GM21723 (cell line): ENCODE data around the gene KCNIP1.

Experiments used
- ATAC-seq: cut with Tn5 transposase; IDR thresholded peaks from one replicate; pipeline ENCODE4 v1.9.1; 2021; ENCODE audit warnings: mild to moderate bottlenecking, moderate library complexity; ENCODE audit not compliant: unreplicated experiment

KCNIP1 gene

GRCh38 chr5:170625221-170626165 is 121.7 kb downstream of the KCNIP1 start:
- no peak for ATAC-seq

DNA sequence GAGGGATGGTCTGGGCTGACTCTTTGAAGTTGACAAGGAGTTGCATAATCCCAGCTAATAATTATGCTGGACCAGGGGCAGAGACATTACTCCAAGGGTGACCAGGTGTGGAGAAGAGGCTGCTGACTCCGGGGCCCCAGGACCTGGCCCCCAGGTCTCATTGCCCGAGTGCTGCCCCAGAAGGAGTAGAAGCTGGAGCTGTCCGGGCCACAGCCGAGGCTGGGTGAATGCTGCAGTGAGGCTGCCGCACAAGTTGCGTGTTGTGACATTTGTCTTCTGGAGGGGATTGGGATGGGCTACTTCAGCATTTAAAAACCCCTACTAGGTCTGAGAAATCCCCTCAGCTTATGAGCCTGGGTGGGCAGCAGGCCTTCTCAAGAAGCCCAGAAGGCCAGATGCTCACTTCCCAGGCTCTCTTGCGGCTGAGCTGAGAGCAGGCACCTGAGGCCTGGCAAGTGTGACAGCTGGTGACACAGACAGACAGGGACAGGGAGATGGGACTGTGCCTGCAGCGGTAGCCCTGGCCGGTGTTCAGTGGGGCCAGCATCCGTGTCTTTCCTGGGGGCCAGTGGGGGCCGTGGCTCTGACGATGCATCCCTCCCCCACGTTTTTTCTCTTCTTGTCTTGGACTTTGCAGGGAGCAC is 122.8 kb downstream of the KCNIP1 start:
- ATAC-seq, result no peak

DNA sequence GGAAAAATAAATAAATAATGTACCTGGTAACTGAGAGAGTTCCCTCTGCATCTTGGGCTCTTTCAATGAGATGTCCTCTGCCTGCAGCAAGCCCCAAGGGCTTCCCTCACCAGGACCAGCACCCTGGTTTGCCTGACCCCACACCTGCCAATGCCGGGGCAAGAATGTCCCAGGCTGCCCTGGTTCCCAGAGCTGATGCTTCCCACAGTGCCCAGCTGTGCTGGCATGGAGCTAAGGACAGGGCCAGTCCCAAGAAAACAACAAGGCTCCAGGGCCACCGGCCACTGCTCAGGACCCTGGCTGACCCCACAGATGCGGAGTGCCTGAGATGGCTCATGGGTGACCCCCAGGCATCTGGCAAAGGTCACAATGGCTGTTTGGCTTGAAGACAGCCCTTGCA is 123.5 kb downstream of the KCNIP1 start:
- no peak for ATAC-seq

DNA sequence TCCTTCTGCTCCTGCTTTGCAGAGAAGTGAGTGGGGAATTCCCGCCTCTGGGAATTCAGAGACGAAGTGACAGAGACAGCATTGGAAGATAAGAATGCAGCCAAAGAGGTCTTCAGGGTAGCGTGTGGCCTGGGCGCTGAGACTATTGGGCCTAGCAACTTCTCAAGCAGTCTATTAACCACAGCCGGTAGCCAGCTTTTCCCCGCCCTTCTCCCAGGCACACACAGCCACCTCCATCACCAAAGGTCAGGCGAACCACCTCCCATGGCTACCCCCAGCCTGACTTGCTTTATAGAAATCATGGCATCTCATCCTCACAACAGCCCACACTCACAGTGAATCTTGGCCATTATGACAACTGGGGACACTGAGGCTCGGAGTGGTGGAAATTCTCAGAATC is 124.2 kb downstream of the KCNIP1 start:
- ATAC-seq, result no peak

- ATAC-seq, result no peak
Measured at GRCh38 chr5:170628691-170629565, 125.1 kb downstream of the KCNIP1 start.

GRCh38 chr5:170629566-170630175 is 125.9 kb downstream of the KCNIP1 start:
- ATAC-seq, result no peak

DNA sequence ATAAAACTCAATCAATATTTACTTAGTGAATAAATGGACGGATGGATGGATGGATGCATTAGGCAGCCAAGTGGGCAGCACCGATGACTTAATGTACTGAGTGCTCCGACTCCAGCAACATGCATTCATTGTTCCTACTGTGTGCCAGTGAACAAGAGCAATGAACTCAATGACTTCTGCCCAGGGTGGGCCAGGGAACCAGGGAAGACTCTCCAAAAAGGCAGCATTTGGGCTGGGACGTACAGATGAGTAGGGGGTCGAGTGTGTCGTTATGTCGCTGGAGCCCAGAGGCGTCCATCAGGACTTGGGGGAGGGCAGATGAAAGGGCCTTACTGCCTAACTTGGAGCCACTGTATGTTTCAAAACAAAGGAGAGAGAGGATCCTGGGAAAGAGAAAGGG is 126.4 kb downstream of the KCNIP1 start:
- ATAC-seq, result no peak

DNA sequence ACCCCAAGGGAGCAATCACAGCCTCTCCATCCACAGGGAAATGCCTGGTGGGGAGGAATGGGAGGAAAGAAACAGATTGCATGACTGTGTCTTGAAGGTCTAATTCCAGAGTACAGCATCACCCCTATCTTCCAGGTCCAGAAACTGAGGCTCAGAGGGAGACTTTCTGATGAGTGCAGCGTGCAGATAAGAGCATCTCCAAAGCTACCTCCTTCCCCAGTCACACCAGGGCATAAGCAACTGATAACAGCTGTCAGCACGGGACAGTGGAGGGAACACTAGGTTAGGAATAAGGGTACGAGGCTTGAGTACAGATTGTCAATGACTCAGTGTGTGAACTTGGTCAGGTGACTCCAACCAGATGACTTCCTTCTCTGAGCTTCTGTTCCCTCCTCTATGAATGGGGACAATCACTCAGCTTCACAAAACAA is 126.9 kb downstream of the KCNIP1 start:
- ATAC-seq, result no peak

DNA sequence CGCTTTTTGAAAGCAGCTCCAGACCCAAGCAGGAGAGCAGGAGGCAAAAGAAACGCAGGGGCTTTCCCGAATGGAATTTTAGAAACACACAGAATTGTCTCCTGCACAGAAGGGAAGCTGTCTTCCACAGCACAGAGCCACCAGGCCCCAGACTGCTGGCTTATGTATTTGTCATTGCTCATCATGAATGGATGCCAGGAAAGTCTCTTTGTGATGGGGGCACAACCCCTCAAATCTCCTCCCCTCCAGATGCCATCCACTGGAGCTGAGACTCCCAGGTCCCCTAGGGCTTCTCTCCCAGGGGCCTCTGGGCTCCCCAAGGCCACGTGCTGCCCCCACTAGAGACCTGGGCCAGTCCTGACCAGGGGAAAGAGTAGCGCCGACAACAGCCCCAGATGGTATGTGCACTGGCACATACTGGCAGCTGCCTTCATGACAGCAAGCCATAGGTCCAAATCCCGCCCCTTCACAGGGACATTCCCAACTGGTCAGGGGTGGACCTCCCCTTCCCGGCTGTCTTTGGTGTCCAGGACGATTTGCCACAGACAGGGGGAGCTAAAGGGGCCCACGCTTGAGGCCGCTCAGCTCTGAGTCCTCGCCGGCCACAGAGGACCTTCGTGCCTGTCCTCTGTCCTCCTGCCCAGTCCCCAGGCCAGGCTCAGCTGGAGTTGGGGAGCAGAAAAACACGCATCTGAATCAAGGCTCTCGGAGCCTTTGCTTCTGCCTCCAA is 127.8 kb downstream of the KCNIP1 start:
- ATAC-seq, result no peak

- no peak for ATAC-seq
Measured at GRCh38 chr5:170632266-170632984, 128.6 kb downstream of the KCNIP1 start.

- ATAC-seq, result peak; percentile 67
Measured at GRCh38 chr5:170632985-170633234, 129.1 kb downstream of the KCNIP1 start.

DNA sequence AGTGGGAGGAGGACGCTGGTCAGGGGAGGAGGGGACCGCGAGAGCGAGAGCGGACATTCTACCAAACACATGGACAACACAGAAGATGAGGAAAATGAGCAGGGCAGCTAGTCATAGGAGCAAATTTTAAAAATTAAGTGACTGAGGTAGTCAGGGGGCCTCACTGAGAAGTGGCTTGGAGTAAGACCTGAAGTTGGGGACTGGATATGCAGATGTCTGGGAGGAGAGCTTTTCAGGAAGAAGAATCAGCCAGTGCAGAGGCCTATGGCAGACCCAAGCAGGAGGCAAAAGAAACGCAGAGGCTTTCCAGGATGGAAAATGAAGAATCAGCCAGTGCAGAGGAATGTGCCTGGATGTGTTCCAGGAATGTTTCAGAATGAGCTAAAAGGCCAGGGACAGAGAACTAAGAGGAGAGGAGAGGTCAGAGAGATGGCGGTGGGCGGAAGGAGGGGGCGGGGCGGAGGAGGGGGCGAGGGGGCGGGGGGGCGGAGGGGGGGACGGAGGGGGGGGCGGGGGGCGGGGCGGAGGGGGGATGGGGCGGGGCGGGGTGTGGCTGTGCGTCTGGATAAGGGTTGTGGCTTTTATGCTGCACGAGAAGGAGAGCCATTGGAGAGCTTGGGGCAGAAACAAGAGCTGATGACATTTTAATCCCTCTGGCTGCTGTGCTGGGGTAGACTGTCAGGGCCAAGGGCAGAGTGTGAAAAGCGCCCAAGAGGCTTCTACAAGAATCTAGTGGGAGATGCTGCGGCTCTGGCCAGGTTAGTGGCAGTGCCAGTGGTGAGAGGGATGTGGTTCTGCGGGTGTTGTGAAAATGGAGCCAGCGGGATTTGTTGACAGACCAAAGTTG is 129.6 kb downstream of the KCNIP1 start:
- ATAC-seq, result no peak

- no peak for ATAC-seq
Measured at GRCh38 chr5:170634256-170634990, 130.6 kb downstream of the KCNIP1 start.

DNA sequence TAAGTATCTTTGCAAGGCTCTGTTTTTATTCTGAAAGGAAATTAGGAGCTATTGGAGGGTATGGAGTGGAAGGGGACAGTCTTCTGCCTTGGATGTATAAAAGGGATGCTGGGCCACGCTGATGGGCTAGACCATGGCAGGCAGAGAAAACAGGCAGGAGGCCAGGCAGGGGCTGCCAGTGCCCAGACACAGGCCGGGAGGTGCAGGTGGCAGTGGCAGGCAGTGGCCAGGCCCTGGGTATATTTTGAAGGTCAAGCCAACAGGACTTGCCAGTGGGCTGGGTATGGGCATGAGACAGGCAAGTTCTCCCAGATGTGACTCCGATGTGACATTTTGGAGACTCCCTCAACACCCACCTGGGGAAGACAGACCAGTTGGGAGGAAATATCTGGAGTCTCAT is 131.9 kb downstream of the KCNIP1 start:
- ATAC-seq, result no peak

DNA sequence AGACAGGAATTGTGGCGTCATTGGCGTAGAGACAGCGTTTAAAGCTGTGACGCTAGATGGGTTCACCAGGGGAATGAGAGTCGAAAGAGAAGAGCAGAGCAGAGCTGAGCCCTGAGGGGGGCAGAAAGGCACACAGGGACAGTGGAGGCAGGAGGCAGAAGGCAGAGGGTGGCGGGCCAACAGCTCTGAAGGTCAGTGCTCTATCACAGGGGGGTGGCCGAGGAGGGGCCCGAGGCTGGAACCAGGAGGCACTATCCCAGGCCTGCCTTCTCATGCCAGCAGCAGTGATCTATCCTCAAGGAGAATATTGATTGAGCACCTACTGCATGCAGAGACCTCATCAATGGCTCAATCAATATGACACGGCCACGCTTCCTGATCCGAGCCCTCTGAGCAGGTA is 132.4 kb downstream of the KCNIP1 start:
- ATAC-seq, result no peak

GRCh38 chr5:170636801-170637477 is 133.1 kb downstream of the KCNIP1 start:
- ATAC-seq, result no peak

DNA sequence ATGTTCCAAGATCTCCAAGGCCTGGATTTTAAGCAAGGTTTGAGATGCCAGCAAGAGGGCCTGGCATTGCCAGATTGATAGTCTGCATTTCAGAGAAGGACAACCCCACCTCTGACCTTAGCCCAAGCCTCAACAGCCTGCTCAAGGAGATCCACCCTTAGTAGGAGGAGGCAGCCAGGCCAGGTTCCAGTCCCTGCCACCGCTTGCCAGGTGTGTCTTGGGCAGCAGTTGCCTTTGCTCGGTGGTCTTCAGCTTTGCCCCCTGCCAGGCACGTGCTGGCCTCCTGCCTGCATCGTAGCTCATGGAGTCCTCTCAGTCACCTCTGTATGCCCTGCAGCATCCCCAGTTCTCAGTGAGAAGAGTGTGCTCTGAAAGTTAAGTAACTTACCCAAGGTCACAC is 134.2 kb downstream of the KCNIP1 start:
- no peak for ATAC-seq
